ENCODE data around the gene PARD6G. TPM values are rescaled to one million over a fixed set of nuclear protein-coding genes. Genes with fewer than 3 reads are reported as not detected.
A peak's percentile ranks its signal among the peaks of the same experiment; 100 is the strongest.

Gene PARD6G
- total RNA-seq, 2 donors from 2014 or later: 1.9 to 2.8 TPM

- Histone ChIP-seq H3K4me1 (peaks cover 0 to 3% of the 10 kb centered on the region in 2 donors), H3K27me3 (no peaks in the 10 kb centered on the region), H3K4me3 (no peak overlapping the region), H3K27ac (no peak overlapping the region), H3K9me3 (no peaks in the 10 kb centered on the region), H3K36me3 (no peaks in the 10 kb centered on the region)
- DNase-seq (ENCODE audit: low spot score): peak; percentile 55
- no peak for TF ChIP-seq CTCF (IDR thresholded peaks at IDR 0.05)
Measured at GRCh38 chr18:80192653-80193385, 54.5 kb downstream of the PARD6G start.

GRCh38 chr18:80191907-80192652 lies 55.2 kb downstream of the PARD6G start:
- H3K4me1 ChIP-seq: peaks cover 0 to 3% of the 10 kb centered on the region in 2 donors
- H3K36me3 ChIP-seq: no peaks in the 10 kb centered on the region
- H3K4me3 ChIP-seq: no peak overlapping the region
- H3K9me3 ChIP-seq: no peaks in the 10 kb centered on the region
- no peaks in the 10 kb centered on the region for H3K27me3 ChIP-seq
- no peak overlapping the region for H3K27ac ChIP-seq
- DNase-seq (ENCODE audit: low spot score): peak; percentile 7
- no peak for TF ChIP-seq CTCF (IDR thresholded peaks at IDR 0.05)

GRCh38 chr18:80191264-80191663 lies 56.0 kb downstream of the PARD6G start:
- DNase-seq (ENCODE audit: low spot score): no peak
- Histone ChIP-seq H3K9me3 (no peaks in the 10 kb centered on the region), H3K27ac (no peak overlapping the region), H3K36me3 (no peaks in the 10 kb centered on the region), H3K27me3 (no peaks in the 10 kb centered on the region), H3K4me3 (no peak overlapping the region), H3K4me1 (peaks cover 0 to 3% of the 10 kb centered on the region in 2 donors)
- TF ChIP-seq CTCF (IDR thresholded peaks at IDR 0.05): no peak

GRCh38 chr18:80190311-80190710 lies 57.0 kb downstream of the PARD6G start:
- no peaks in the 10 kb centered on the region for H3K9me3 ChIP-seq
- H3K36me3 ChIP-seq: no peaks in the 10 kb centered on the region
- no peaks in the 10 kb centered on the region for H3K27me3 ChIP-seq
- no peak for DNase-seq (ENCODE audit: low spot score)
- TF ChIP-seq CTCF (IDR thresholded peaks at IDR 0.05): no peak
- H3K4me3 ChIP-seq: no peak overlapping the region
- H3K27ac ChIP-seq: no peak overlapping the region
- H3K4me1 ChIP-seq: peaks cover 0 to 3% of the 10 kb centered on the region in 2 donors

GRCh38 chr18:80189531-80189865 lies 57.8 kb downstream of the PARD6G start:
- DNase-seq (ENCODE audit: low spot score): no peak
- no peak overlapping the region for H3K4me3 ChIP-seq
- TF ChIP-seq CTCF (IDR thresholded peaks at IDR 0.05): no peak
- peaks cover 0 to 3% of the 10 kb centered on the region in 2 donors for H3K4me1 ChIP-seq
- no peaks in the 10 kb centered on the region for H3K36me3 ChIP-seq
- no peaks in the 10 kb centered on the region for H3K27me3 ChIP-seq
- H3K9me3 ChIP-seq: no peaks in the 10 kb centered on the region
- no peak overlapping the region for H3K27ac ChIP-seq

All from right atrium auricular region (tissue), 2 donors.